Right atrium auricular region (tissue), 2 donors: ENCODE results near the gene ZNF844. TPM values are rescaled to one million over a fixed set of nuclear protein-coding genes. Genes with fewer than 3 reads are reported as not detected.
A peak's percentile ranks its signal among the peaks of the same experiment; 100 is the strongest.

Source experiments
- DNase-seq: peaks from one replicate; pipeline ENCODE4 v3.0.0-alpha.2; 2019; ENCODE audit warnings: low spot score
- H3K27ac ChIP-seq, 2 donors: fragments of 200-600 bp; sonication (generic); 1 replicate in 1 of 2; 2 replicates in 1 of 2; pipeline ENCODE4 v1.5.1; 2016 to 2019
- H3K27me3 ChIP-seq, 2 donors: fragments of 200-600 bp; sonication (generic); one replicate each; pipeline versions ENCODE4 v1.5.1 to v1.6.0; 2017 to 2019
- H3K36me3 ChIP-seq: fragments of 200-600 bp; sonication (generic); one replicate; pipeline ENCODE4 v1.5.1; 2016
- H3K4me1 ChIP-seq, 2 donors: fragments of 200-600 bp; sonication (generic); one replicate each; pipeline versions ENCODE4 v1.5.1 to v1.6.0; 2017 to 2019
- H3K4me3 ChIP-seq, 2 donors: fragments of 200-600 bp; sonication (generic); 1 replicate in 1 of 2; 2 replicates in 1 of 2; pipeline ENCODE4 v1.5.1; 2017 to 2019; ENCODE audit warnings: mild to moderate bottlenecking in 1 of 2, moderate library complexity in 1 of 2
- H3K9me3 ChIP-seq, 2 donors: fragments of 200-600 bp; sonication (generic); one replicate each; pipeline ENCODE4 v1.5.1; 2019
- CTCF ChIP-seq, 2 donors: fragments of 200-600 bp; sonication (generic); IDR thresholded peaks; one replicate each; pipeline ENCODE4 v1.5.1; 2019; ENCODE audit warnings: antibody characterized with exemption in 2 of 2
- total RNA-seq, 2 donors: library from RNA; depleted of rRNA; stranded (reverse); fragments of >200 nt; gene quantifications; one replicate each; pipeline ENCODE4 v1.1.0, GENCODE V29; 2016

Gene ZNF844
- 10 to 100 TPM in 1 of 2 donors, 1 to 10 TPM in 1; 6.2 to 10.8 TPM for total RNA-seq

- no peak for TF ChIP-seq CTCF (IDR thresholded peaks at IDR 0.05)
- H3K27ac ChIP-seq = peak within 1 kb of the TSS; percentile 93 to 96
These were observed at the start of gene ZNF844 for GRCh38 chr19:12064590-12065538. TSS of gene ZNF844 (plus strand) at chr19:12064731. CDS start at chr19:12064874, 143 bp downstream.

GRCh38 chr19:12015015-12015752 lies 49.3 kb upstream of the ZNF844 start:
- no peak overlapping the region for H3K4me3 ChIP-seq
- H3K4me1 ChIP-seq = no peaks in the 10 kb centered on the region
- no peak for TF ChIP-seq CTCF (IDR thresholded peaks at IDR 0.05)
- peaks cover 49% of the 10 kb centered on the region for H3K36me3 ChIP-seq
- no peak overlapping the region for H3K27ac ChIP-seq
- peaks cover 22 to 66% of the 10 kb centered on the region in 2 donors for H3K9me3 ChIP-seq
- H3K27me3 ChIP-seq = no peaks in the 10 kb centered on the region
- DNase-seq = no peak

More at GRCh38 chr19:12064590-12065538, at the start of gene ZNF844:
- H3K4me3 ChIP-seq = peak within 1 kb of the TSS; percentile 79 to 91
- no peaks in the 10 kb centered on the region for H3K27me3 ChIP-seq
- H3K9me3 ChIP-seq = peaks cover 0 to 21% of the 10 kb centered on the region in 2 donors
- DNase-seq = peak; percentile 99
- no peaks in the 10 kb centered on the region for H3K36me3 ChIP-seq
- H3K4me1 ChIP-seq = peaks cover 0 to 26% of the 10 kb centered on the region in 2 donors

GRCh38 chr19:12015753-12016116 lies 48.8 kb upstream of the ZNF844 start:
- H3K27me3 ChIP-seq = no peaks in the 10 kb centered on the region
- peaks cover 49% of the 10 kb centered on the region for H3K36me3 ChIP-seq
- no peak overlapping the region for H3K27ac ChIP-seq
- TF ChIP-seq CTCF (IDR thresholded peaks at IDR 0.05) = no peak
- H3K9me3 ChIP-seq = peaks cover 22 to 66% of the 10 kb centered on the region in 2 donors
- no peak overlapping the region for H3K4me3 ChIP-seq
- no peak for DNase-seq
- no peaks in the 10 kb centered on the region for H3K4me1 ChIP-seq

- Histone ChIP-seq H3K27me3 (no peaks in the 10 kb centered on the region), H3K4me3 (no peak overlapping the region), H3K9me3 (no peaks in the 10 kb centered on the region), H3K36me3 (no peaks in the 10 kb centered on the region), H3K4me1 (peaks cover 0 to 16% of the 10 kb centered on the region in 2 donors), H3K27ac (peak overlapping the region in 1 of 2 donors; percentile 91)
- no peak for TF ChIP-seq CTCF (IDR thresholded peaks at IDR 0.05)
- no peak for DNase-seq
These were observed 30.3 kb upstream of the ZNF844 start for GRCh38 chr19:12034198-12034597.

GRCh38 chr19:12034620-12035019 lies 29.9 kb upstream of the ZNF844 start:
- H3K27me3 ChIP-seq = no peaks in the 10 kb centered on the region
- no peak for TF ChIP-seq CTCF (IDR thresholded peaks at IDR 0.05)

More at GRCh38 chr19:12034620-12035019, 29.9 kb upstream of the ZNF844 start:
- Histone ChIP-seq H3K27ac (peak overlapping the region; percentile 81 to 91), H3K9me3 (no peaks in the 10 kb centered on the region), H3K36me3 (no peaks in the 10 kb centered on the region), H3K4me1 (peaks cover 0 to 16% of the 10 kb centered on the region in 2 donors), H3K4me3 (peak overlapping the region; percentile 84 to 91)
- DNase-seq = no peak
